Measurements from ENCODE around the gene PTX4. TPM values are rescaled to one million over a fixed set of nuclear protein-coding genes. Genes with fewer than 3 reads are reported as not detected.
"Not testable (repeated sequence)": the region's sequence is repeated elsewhere in the genome, so short reads cannot be mapped to it uniquely, and the experiment has no call there.

Gene PTX4
- total and polyA plus RNA-seq, 9 donors: 0.34 to 1.1 (median 0.74) TPM

- 81% methylated on average over 23 of the region's 28 CpGs for WGBS (ENCODE audit: insufficient coverage)
- H3K27me3 ChIP-seq (ENCODE audit: control insufficient read depth, insufficient read depth, low read length): peaks cover 3% of the 10 kb centered on the region
- H3K9me3 ChIP-seq (replicated peaks; ENCODE audit: control insufficient read depth, low read depth, low read length): peaks cover 2% of the 10 kb centered on the region
- H3K4me1 ChIP-seq (ENCODE audit: control insufficient read depth, insufficient read depth, low read length): no peaks in the 10 kb centered on the region
- no peak for DNase-seq
- H3K36me3 ChIP-seq (ENCODE audit: control insufficient read depth, insufficient read depth, low read length): no peaks in the 10 kb centered on the region
- H3K4me3 ChIP-seq (ENCODE audit: low read length): no peak overlapping the region
- H3K27ac ChIP-seq (ENCODE audit: low read length): no peak overlapping the region
These were observed 6.6 kb downstream of the PTX4 start for GRCh38 chr16:1481906-1482835.

GRCh38 chr16:1478937-1479336 lies 9.8 kb downstream of the PTX4 start:
- H3K9me3 ChIP-seq (replicated peaks; ENCODE audit: control insufficient read depth, low read depth, low read length); H3K27me3 ChIP-seq (ENCODE audit: control insufficient read depth, insufficient read depth, low read length); H3K4me1 ChIP-seq (ENCODE audit: control insufficient read depth, insufficient read depth, low read length); H3K27ac ChIP-seq (ENCODE audit: low read length); DNase-seq; H3K4me3 ChIP-seq (ENCODE audit: low read length); H3K36me3 ChIP-seq (ENCODE audit: control insufficient read depth, insufficient read depth, low read length): not testable (repeated sequence)
- 91% methylated on average over 4 of the region's 9 CpGs for WGBS (ENCODE audit: insufficient coverage)

GRCh38 chr16:1477033-1477432 lies 11.7 kb downstream of the PTX4 start:
- Histone ChIP-seq H3K9me3 (replicated peaks; ENCODE audit: control insufficient read depth, low read depth, low read length) (peaks cover 3% of the 10 kb centered on the region), H3K27me3 (ENCODE audit: control insufficient read depth, insufficient read depth, low read length) (no peaks in the 10 kb centered on the region), H3K4me3 (ENCODE audit: low read length) (no peak overlapping the region), H3K27ac (ENCODE audit: low read length) (no peak overlapping the region), H3K36me3 (ENCODE audit: control insufficient read depth, insufficient read depth, low read length) (no peaks in the 10 kb centered on the region), H3K4me1 (ENCODE audit: control insufficient read depth, insufficient read depth, low read length) (peaks cover 13% of the 10 kb centered on the region)
- DNase-seq: no peak
- WGBS (ENCODE audit: insufficient coverage): 100% methylated on average over 1 of the region's 10 CpGs

- Histone ChIP-seq H3K4me1 (ENCODE audit: control insufficient read depth, insufficient read depth, low read length) (peaks cover 15% of the 10 kb centered on the region), H3K9me3 (replicated peaks; ENCODE audit: control insufficient read depth, low read depth, low read length) (peaks cover 3% of the 10 kb centered on the region), H3K27me3 (ENCODE audit: control insufficient read depth, insufficient read depth, low read length) (no peaks in the 10 kb centered on the region), H3K27ac (ENCODE audit: low read length) (peak overlapping the region; percentile 49), H3K4me3 (ENCODE audit: low read length) (peak overlapping the region; percentile 72), H3K36me3 (ENCODE audit: control insufficient read depth, insufficient read depth, low read length) (no peaks in the 10 kb centered on the region)
- no peak for DNase-seq
- WGBS (ENCODE audit: insufficient coverage): 75% methylated on average over 10 of the region's 15 CpGs
These were observed 13.1 kb downstream of the PTX4 start for GRCh38 chr16:1475552-1476114.

GRCh38 chr16:1474796-1475551 lies 13.8 kb downstream of the PTX4 start, which contains the start of gene CLCN7:
CLCN7 (minus strand) TSS chr16:1475028; CDS start chr16:1474974, 54 bp downstream.
- H3K4me3 ChIP-seq (ENCODE audit: low read length): peak within 1 kb of the TSS; percentile 72
- peaks cover 3% of the 10 kb centered on the region for H3K9me3 ChIP-seq (replicated peaks; ENCODE audit: control insufficient read depth, low read depth, low read length)
- peak within 1 kb of the TSS; percentile 49 for H3K27ac ChIP-seq (ENCODE audit: low read length)
- no peaks in the 10 kb centered on the region for H3K27me3 ChIP-seq (ENCODE audit: control insufficient read depth, insufficient read depth, low read length)
- H3K36me3 ChIP-seq (ENCODE audit: control insufficient read depth, insufficient read depth, low read length): no peaks in the 10 kb centered on the region
- WGBS (ENCODE audit: insufficient coverage): under 1% methylated on average over 99 of the region's 99 CpGs
- peaks cover 16% of the 10 kb centered on the region for H3K4me1 ChIP-seq (ENCODE audit: control insufficient read depth, insufficient read depth, low read length)
- DNase-seq: peak; percentile 92

GRCh38 chr16:1474082-1474795 lies 14.5 kb downstream of the PTX4 start:
- DNase-seq: no peak
- peaks cover 3% of the 10 kb centered on the region for H3K9me3 ChIP-seq (replicated peaks; ENCODE audit: control insufficient read depth, low read depth, low read length)
- H3K36me3 ChIP-seq (ENCODE audit: control insufficient read depth, insufficient read depth, low read length): no peaks in the 10 kb centered on the region
- H3K4me1 ChIP-seq (ENCODE audit: control insufficient read depth, insufficient read depth, low read length): peaks cover 16% of the 10 kb centered on the region
- WGBS (ENCODE audit: insufficient coverage): 9% methylated on average over 54 of the region's 57 CpGs
- H3K27ac ChIP-seq (ENCODE audit: low read length): no peak overlapping the region
- no peaks in the 10 kb centered on the region for H3K27me3 ChIP-seq (ENCODE audit: control insufficient read depth, insufficient read depth, low read length)
- H3K4me3 ChIP-seq (ENCODE audit: low read length): peak overlapping the region; percentile 72

- Histone ChIP-seq H3K27ac (ENCODE audit: low read length) (no peak overlapping the region), H3K27me3 (ENCODE audit: control insufficient read depth, insufficient read depth, low read length) (no peaks in the 10 kb centered on the region), H3K4me1 (ENCODE audit: control insufficient read depth, insufficient read depth, low read length) (peaks cover 16% of the 10 kb centered on the region), H3K4me3 (ENCODE audit: low read length) (no peak overlapping the region), H3K36me3 (ENCODE audit: control insufficient read depth, insufficient read depth, low read length) (no peaks in the 10 kb centered on the region), H3K9me3 (replicated peaks; ENCODE audit: control insufficient read depth, low read depth, low read length) (peaks cover 3% of the 10 kb centered on the region)
- DNase-seq: no peak
- WGBS (ENCODE audit: insufficient coverage): 86% methylated on average over 1 of the region's 3 CpGs
These were observed 15.8 kb downstream of the PTX4 start for GRCh38 chr16:1472974-1473373.

- no peak for DNase-seq
- Histone ChIP-seq H3K27ac (ENCODE audit: low read length) (no peak overlapping the region), H3K36me3 (ENCODE audit: control insufficient read depth, insufficient read depth, low read length) (no peaks in the 10 kb centered on the region), H3K9me3 (replicated peaks; ENCODE audit: control insufficient read depth, low read depth, low read length) (no peaks in the 10 kb centered on the region), H3K27me3 (ENCODE audit: control insufficient read depth, insufficient read depth, low read length) (no peaks in the 10 kb centered on the region), H3K4me3 (ENCODE audit: low read length) (no peak overlapping the region), H3K4me1 (ENCODE audit: control insufficient read depth, insufficient read depth, low read length) (peaks cover 16% of the 10 kb centered on the region)
- 82% methylated on average over 20 of the region's 26 CpGs for WGBS (ENCODE audit: insufficient coverage)
These were observed 17.1 kb downstream of the PTX4 start for GRCh38 chr16:1471569-1472194.

- Histone ChIP-seq H3K9me3 (replicated peaks; ENCODE audit: control insufficient read depth, low read depth, low read length) (no peaks in the 10 kb centered on the region), H3K27me3 (ENCODE audit: control insufficient read depth, insufficient read depth, low read length) (no peaks in the 10 kb centered on the region), H3K36me3 (ENCODE audit: control insufficient read depth, insufficient read depth, low read length) (no peaks in the 10 kb centered on the region), H3K4me1 (ENCODE audit: control insufficient read depth, insufficient read depth, low read length) (peaks cover 14% of the 10 kb centered on the region), H3K27ac (ENCODE audit: low read length) (no peak overlapping the region), H3K4me3 (ENCODE audit: low read length) (no peak overlapping the region)
- 68% methylated on average over 13 of the region's 14 CpGs for WGBS (ENCODE audit: insufficient coverage)
- no peak for DNase-seq
These were observed 18.1 kb downstream of the PTX4 start for GRCh38 chr16:1470481-1471251.
